ENCODE results near the gene TCP1.
A peak's percentile ranks its signal among the peaks of the same experiment; 100 is the strongest.
"Not testable (repeated sequence)": the region's sequence is repeated elsewhere in the genome, so short reads cannot be mapped to it uniquely, and the experiment has no call there.

TCP1 gene

DNA sequence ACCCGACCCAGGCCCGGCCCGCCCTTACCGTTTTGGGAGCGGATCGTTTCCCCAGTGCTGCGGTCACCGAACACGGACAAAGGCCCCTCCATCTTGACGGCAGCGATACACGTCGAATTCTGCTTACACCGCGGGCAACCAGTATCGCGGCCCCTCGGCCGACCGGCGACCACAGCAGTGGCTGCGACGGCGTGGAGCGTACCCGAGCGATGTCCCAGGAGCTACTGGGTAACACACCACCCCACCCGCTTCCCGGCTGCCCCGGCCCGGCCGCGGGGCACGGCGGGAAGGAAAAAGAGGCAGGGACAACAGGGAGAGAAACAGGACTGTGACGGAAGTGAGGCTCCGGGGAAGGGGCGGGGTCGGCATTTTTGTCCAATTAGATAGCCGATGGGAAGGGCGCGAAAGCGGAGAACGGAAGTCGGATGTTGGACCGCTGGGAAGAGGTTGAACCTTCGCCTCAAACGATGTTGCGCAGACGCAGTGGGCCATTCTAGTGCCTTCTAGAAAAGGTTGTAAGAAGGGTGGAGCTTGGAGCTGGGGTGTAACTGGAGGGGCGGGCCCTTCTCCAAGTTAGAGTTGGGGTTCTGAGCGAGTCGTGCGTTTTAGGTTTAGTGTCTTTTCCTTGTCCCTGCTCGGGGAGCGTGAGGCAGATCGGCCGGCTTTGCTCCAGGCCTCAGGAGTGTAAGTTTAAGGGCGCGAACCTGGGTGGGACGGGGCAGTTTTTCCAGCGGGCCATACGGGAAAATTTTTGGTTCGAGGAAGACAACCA lies at the start of gene TCP1:
TCP1 (minus strand) TSS at position 226 of the 772 bp plus-strand sequence; CDS start at position 92, 134 bp downstream.
- peak; percentile 98 to 99 for DNase-seq (ENCODE audit: low read depth in 2 of 2)

- no peak for DNase-seq (ENCODE audit: low read depth in 2 of 2)
These were observed 48.8 kb upstream of the TCP1 start for GRCh38 chr6:159838020-159838744.

GRCh38 chr6:159837511-159837910 lies 48.1 kb upstream of the TCP1 start:
- DNase-seq (ENCODE audit: low read depth in 2 of 2), result no peak

- no peak for DNase-seq (ENCODE audit: low read depth in 2 of 2)
These were observed 47.5 kb upstream of the TCP1 start for GRCh38 chr6:159836718-159837490.

GRCh38 chr6:159833997-159834603 lies 44.7 kb upstream of the TCP1 start:
- DNase-seq (ENCODE audit: low read depth in 2 of 2), result no peak

DNA sequence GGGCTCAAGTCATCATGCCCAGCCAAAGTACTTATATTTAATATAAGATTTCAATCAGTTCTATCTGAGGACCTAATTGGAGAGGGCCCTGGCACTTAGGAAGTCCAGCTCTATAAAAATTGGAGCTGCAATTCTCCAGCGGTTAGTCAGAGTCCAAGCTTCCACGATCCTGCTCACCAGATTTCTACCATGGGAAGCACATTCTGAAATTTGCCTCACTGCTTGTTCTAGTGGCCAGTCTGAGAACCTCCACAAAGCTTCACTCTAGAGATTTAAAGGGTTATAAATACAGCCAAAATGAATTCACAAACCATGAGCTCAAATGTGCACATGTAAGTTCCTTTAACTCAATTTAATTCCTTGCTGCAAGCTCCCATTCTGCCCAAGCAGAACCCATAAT lies 44.2 kb upstream of the TCP1 start:
- DNase-seq (ENCODE audit: low read depth in 2 of 2), result no peak

- DNase-seq (ENCODE audit: low read depth in 2 of 2), result no peak
These were observed 43.5 kb upstream of the TCP1 start for GRCh38 chr6:159832946-159833345.

GRCh38 chr6:159831373-159831679 lies 41.9 kb upstream of the TCP1 start:
- no peak for DNase-seq (ENCODE audit: low read depth in 2 of 2)

DNA sequence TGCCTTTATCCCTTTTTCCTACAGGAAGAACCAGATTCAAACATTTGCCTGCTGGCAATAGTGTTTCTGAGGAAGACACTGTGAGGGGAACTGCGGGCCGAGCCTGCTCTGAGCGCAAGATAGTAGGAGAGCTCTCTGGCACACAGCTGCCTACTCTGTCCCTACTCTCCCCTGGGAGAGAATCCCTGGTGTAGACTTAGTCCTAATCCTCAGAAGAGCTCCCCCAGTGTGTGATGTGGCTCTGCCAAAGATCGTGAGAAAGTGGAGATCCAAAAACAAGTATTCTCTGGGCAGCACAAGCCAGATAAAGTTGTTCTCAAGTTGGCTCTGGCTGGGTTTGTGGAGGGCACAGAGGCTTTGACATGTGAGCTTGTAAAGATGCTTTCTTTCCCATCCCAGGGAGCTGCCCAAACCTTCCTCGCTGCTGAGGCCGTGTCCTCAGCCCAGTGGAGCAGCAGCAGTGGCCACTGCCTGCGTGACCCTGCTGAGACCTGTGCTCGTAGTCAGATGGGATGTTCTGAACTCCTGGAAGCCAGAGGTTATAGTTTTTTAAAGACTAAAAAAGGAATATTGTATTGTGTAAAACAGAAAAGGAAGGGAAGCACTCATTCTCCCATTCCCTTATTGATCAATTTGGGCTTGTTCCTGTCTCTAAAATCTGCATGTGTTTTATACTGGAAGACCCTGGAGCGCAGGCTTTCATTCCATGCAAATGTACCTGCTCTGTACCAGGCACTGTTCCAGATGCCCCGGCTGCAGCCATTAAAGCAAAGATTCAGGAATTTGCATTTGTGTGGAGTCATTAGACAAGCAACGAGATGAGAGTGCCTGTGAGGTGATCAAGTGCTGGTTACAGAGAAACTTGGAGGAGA lies 41.3 kb upstream of the TCP1 start:
- no peak for DNase-seq (ENCODE audit: low read depth in 2 of 2)

DNA sequence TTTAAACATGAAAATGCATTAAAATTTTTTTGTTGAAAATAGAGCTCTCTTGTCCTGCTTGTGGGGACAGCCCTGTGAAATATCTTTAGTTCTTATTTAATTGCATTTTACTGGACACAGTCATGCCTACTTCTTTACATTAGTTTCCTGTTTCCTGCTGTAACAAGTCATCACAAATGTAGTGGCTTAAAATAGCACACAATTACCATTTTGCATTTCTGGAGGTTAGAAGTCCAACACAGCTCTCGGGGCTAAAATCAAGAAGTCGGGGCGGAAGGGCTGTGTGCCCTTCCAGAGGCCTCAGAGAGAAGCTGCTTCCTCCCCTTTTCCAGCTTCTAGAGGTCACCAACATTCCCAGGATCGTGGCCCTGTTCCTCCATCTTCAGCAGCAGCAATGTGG lies 40.1 kb upstream of the TCP1 start:
- DNase-seq (ENCODE audit: low read depth in 2 of 2), result no peak

DNA sequence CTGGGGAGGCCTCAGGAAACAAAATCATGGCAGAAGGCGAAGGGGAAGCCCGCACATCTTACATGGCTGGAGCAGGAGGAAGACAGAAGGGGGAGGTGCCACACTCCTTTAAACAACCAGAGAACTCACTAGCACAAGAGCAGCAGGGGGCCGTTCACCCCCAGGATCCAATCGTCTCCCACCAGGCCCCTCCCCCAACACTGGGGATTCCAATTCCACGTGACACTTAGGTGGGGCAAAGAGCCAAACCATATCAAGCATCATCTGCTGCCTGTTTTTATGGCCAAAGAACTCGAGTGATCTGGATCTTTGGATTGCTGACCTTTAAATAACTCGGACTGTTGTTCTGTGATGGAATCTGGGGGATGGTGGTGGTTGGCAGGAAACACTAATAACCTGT lies 38.7 kb upstream of the TCP1 start:
- DNase-seq (ENCODE audit: low read depth in 2 of 2), result no peak

DNA sequence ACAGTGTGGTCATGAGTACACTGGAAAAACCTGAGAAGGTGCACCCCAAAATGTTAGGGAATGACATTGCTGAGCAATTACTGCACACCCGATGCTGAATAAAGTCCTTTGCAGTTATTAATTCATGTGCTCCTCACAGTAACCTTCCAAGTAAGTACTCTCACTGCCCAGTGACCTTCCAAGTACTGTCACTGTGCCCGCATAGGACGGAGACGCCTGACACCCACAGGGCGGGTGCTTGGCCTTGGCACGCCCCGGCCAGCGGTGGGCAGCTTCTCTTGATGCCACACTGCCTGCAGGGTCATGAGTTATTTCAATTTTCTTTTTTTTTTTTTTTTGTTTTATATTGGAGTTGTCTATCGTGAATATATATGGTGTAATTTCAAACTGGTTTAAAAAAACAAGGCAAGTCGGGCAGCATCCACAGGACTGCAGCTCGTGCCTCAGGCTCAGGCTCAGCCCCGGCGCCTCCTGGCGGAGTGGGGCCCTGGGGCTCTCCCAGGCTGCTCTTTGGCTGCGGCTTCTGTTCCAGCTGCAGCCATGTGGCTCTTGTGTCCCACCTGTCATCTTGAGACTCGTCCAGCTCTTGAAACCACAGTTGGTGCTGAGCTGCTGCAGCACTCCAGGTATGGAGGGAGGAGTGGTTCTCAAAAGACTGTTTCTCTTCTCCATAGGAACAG lies 37.7 kb upstream of the TCP1 start:
- no peak for DNase-seq (ENCODE audit: low read depth in 2 of 2)

- DNase-seq (ENCODE audit: low read depth in 2 of 2), result no peak
These were observed 36.6 kb upstream of the TCP1 start for GRCh38 chr6:159826004-159826403.

DNA sequence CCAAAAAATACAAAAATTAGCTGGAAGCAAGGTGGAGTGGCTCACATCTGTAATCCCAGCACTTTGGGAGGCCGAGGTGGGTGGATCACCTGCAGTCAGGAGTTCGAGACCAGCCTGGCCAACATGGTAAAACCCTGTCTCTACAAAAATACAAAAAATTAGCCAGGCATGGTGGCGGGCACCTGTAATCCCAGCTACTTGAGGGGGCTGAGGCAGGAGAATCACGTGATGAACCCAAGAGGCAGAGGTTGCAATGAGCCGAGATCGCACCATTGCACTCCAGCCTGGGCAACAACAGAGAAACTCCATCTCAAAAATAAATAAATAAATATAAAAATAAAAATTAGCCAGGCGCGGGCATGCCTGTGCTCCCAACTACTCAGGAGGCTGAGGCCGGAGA lies 35.3 kb upstream of the TCP1 start:
- not testable (repeated sequence) for DNase-seq (ENCODE audit: low read depth in 2 of 2)

DNA sequence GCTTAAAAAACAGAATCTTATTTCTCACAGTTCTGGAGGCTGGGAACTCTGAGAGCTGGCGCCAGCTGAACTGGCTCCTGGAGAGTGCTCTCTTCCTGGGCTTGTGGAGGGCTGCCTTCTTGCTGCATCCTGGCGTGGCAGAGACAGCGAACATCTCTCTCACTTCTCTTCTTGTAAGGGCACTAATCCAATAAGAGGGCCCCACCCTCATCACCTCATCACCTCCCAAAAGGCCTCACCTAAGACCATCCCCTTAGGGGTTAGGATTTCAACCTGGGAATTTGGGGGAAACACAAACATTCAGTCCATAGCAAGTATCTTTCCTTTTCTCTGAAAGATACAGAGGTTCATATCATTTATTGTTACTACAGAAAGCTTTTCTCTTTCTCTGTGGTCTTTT lies 34.6 kb upstream of the TCP1 start:
- no peak for DNase-seq (ENCODE audit: low read depth in 2 of 2)

DNA sequence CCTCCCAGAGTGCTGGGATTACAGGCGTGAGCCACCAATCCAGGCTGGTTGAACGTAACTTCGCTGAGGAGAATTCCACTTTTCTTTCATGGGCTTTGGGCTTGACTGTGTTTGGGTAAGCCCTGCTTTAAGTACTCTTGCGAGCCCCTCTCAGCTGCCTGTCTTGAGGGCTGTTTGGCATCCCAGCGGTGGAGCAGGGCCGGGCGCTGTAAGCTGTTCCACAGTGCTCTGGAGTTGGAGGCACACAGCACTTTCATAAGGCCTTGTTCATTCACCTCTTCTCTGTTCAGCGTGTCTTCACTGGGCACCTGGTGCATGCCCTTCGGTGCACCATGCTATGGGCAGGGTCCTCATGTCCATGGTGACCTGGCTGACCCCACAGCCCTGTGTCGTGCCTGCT lies 32.3 kb upstream of the TCP1 start:
- no peak for DNase-seq (ENCODE audit: low read depth in 2 of 2)

DNA sequence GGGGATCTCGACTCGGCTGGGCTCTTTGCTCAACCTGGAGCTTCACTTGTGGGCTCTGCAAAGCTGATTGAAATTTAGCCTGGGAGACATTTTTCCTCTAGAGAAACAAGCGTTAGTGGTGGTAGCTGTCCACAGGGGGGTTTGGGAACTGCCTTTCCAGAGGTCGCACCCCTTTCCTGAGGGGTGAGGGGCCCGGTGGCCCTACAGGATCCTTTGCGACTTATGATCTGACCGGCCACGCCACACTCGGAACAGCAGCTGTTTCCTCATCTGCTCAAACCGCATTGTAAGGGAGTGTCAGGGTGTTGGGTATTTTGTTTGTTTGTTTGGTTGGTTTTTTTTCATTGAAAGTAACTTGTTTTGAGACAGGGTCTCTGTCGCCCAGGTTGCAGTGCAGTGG lies 31.7 kb upstream of the TCP1 start:
- DNase-seq (ENCODE audit: low read depth in 2 of 2), result no peak

DNA sequence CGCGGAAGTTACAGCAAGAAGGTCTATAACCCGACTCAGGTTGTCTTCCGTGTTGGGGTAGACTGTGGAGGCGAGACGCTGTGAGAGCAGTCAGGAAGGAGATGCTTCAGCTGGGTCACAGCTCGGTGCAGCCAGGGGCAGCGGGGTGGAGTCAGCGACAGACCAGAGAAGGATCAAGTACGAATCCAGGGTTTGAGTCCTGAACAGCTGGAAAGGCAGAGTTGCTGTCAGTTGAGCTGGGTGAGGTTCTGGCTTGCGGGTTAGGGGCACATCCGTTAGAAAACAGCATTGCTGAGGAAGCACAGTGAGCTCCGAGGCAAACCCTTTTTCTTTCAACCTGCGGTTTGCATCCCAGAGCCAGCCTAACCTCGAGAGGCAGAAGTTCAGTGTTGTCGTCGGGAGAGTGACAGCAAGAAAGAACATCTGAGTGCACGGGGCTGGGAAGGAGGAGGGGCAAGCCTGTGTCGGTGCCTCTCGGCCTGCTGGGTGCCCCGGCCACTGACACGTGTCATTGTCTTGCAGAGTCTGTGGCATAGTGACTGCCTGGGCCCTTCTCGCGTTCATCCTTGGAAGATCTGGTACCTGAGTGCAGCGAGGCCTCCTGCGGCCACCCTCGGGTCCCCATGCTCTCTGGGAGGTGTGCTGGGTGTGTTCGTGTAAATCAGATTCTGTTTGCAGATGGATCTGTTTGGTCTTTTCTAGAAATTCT lies 30.7 kb upstream of the TCP1 start:
- DNase-seq (ENCODE audit: low read depth in 2 of 2), result no peak

DNA sequence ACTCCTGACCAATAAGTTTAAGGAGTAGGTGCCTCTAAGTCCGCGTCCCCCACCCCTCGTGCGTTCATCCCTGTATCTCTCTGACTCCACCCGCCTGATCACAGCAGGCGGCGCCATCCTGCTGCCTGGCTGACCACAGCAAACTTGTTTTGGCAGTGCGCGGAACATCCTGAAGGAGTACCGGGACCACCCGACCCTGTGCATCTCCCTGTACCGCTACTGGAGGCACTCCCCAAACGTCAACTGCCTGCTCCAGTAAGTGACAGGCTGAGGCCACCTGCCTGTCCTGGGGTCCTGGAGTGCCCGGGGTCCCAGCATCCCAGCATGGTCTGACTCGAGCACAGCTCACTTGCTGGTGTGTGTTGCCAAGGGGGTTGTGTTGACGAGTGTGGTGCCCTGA lies 29.7 kb upstream of the TCP1 start:
- no peak for DNase-seq (ENCODE audit: low read depth in 2 of 2)

All from activated CD8-positive, alpha-beta memory T cell treated with anti-CD3 and anti-CD28 coated beads for 4 hours (primary cell).